ENCODE results near the gene CNIH3.

The CNIH3 gene

GRCh38 chr1:224721000-224721399 is 104.9 kb downstream of the CNIH3 start:
- H3K4me3 ChIP-seq (ENCODE audit: low read length), result no peak overlapping the region
- TF ChIP-seq ZNF274 (IDR thresholded peaks at IDR 0.05; ENCODE audit: low read depth, low read length), result no peak

DNA sequence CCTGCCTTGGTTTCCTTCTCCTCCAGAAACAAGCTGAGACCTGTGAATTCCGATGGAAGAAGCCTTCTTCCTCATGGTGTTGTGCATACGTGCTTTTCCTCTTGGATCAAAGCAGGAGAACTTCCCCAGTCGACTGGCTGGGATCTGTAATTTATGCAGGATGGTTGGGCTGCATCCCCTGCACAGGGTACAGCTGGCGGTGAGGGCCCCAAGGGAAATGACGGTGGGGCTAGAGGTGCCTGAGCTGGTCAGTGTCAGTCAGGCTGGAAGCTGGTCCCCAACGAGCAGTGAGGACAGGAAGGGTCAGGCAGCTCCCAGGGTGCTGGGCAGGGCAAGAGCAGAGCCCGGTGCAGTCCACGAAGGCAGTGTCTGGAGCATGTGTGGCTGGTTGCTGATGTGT is 106.7 kb downstream of the CNIH3 start:
- H3K4me3 ChIP-seq (ENCODE audit: low read length), result no peak overlapping the region
- no peak for TF ChIP-seq ZNF274 (IDR thresholded peaks at IDR 0.05; ENCODE audit: low read depth, low read length)

DNA sequence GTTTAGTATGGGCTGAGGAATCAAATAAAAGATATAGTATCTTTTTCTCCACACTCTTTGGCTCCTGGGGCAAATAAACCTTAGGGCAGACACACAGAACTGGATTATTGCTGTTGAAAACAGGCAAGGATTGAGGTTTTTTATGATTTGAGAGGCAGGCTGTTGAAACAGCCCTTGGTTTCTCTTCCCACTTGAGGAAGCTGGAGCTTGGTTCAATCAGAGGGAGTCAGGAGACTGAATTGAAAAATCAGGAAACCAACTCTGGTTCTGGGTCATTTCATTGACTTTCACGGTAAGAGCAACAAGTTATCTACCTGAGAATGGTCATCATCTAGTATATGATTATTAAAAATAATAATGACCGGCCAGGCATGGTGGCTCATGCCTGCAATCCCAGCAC is 108.4 kb downstream of the CNIH3 start:
- TF ChIP-seq ZNF274 (IDR thresholded peaks at IDR 0.05; ENCODE audit: low read depth, low read length), result no peak
- H3K4me3 ChIP-seq (ENCODE audit: low read length), result no peak overlapping the region

GRCh38 chr1:224726441-224727182 is 110.5 kb downstream of the CNIH3 start:
- TF ChIP-seq ZNF274 (IDR thresholded peaks at IDR 0.05; ENCODE audit: low read depth, low read length), result no peak
- no peak overlapping the region for H3K4me3 ChIP-seq (ENCODE audit: low read length)

DNA sequence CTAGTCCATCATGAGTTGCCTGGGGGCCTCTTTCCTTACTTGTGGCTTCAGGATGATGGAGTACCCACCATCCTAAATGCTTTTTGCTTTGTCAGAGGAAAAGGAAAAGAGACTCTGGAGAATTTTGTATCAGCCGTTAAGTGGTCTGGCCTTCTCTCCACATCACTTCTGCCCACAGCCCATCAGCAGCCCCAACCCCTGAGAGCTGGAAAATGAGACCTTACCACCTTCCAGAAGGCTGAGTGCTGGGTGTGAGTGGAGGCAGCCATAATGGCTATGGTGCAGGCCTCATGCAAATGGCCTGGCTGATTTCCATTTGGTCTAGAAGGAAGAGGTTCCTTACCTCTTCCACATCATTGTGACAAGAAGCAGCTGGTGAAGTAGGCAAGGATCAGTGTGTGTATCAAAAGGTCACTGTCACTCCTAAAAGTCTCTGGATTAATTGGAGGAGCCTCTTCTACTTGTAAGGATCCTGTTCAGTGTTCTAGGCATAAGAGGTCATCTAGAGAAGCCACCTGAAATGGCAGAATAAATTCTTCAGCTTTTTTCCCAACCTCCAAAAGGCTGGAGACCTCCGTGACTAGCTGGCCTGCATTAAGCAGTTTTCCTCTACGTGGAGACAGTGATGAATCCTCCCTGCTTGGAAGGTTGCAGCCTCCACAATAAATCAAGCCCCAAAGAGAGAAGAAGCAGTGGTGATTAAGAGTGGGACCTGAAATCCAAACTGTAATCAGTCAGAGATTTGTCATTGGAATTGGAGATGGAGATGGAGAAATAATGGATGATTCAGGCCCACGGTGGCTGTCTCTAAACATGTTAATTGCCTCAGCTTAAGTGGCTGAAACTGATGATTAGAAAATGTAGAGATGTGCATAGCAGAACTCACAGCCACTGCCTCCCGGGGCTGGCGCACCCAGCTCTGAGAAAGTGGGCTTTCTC is 111.5 kb downstream of the CNIH3 start:
- H3K4me3 ChIP-seq (ENCODE audit: low read length), result no peak overlapping the region
- TF ChIP-seq ZNF274 (IDR thresholded peaks at IDR 0.05; ENCODE audit: low read depth, low read length), result no peak

DNA sequence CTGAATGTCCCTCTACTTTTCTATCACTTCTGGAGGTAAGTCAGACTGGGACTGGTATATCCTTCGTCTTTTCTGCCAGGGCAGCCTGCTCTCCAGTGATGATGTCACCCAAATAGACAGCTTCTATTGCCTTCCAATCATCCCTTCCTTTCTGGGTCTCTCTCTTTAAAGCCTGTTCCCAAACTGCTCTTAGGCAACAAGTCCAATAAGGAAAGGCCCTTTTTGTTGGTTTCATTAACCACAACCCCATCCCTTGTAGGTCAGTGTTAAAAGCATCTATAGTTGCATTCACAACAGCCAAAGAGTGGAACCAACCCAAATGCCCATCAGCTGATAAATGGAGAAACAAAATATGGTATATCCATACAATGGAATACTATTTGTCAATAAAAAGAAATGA is 114.4 kb downstream of the CNIH3 start:
- TF ChIP-seq ZNF274 (IDR thresholded peaks at IDR 0.05; ENCODE audit: low read depth, low read length), result no peak
- H3K4me3 ChIP-seq (ENCODE audit: low read length), result no peak overlapping the region

DNA sequence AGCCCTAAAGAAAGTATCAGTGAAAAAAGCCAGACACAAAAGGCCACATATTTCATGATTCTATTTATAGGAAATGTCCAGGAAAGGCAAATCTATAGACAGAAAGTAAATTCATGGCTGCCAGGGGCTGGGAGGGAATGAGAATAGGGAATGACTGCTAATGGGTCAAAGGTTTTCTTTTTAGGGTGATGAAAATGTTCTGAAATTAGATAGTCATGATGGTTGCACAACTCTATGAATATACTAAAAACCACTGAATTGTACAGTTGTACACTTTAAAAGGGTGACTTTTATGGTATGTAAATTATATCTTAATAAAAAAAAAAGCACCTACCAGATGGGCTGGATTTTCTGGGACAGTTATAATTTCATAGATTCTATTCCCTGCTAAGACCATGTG is 114.8 kb downstream of the CNIH3 start:
- TF ChIP-seq ZNF274 (IDR thresholded peaks at IDR 0.05; ENCODE audit: low read depth, low read length), result no peak
- H3K4me3 ChIP-seq (ENCODE audit: low read length), result no peak overlapping the region

DNA sequence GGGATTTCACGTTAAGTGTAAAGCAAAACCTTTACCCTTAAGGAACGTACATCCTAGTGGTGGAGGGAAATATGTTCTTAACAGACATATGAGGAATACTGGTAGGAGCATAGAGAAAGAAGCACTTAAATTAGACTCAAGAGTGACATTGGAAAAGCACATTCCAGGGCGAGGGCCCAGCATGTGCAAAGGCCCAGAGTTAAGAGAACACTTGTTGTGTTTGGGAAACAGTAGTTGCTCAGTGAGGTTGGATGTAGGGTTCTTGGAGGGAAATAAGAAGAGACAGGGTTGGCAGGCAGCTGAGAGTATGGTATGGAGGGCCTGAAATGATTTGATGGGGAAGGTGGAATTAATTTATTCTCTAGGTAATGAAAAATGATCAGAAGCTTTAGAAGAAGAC is 115.5 kb downstream of the CNIH3 start:
- H3K4me3 ChIP-seq (ENCODE audit: low read length), result no peak overlapping the region
- TF ChIP-seq ZNF274 (IDR thresholded peaks at IDR 0.05; ENCODE audit: low read depth, low read length), result no peak

DNA sequence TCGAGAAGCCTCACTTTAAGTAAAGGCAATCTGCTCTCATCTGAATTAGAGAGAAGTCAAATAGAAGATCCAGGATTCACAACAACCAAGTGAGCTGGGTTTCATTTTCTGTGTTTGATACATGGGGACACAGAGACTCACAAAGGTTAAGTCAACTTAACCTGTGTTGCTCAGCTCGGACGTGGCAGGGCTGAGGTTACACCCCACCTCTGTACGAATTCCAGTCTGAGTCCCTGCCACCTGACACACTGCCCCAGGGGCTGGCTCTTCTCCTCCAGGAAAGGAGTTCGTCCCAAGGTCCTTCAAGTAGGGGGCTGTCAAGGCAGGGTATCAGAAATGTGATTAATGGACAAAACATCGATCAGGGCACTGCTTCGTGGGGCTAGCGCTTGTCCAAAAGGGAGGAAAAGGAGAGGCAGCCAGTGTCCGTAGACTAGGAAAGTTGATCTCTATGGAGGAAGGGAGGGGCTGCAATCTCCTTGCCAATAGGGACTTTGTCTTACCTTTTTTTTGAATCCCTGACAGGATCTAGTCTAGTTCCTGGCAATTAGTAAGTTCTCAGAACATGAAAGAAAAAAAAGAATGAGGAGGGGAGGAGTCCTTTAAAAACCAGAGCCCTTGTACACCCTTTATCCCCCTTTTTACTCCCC is 116.4 kb downstream of the CNIH3 start:
- no peak for TF ChIP-seq ZNF274 (IDR thresholded peaks at IDR 0.05; ENCODE audit: low read depth, low read length)
- H3K4me3 ChIP-seq (ENCODE audit: low read length), result no peak overlapping the region

DNA sequence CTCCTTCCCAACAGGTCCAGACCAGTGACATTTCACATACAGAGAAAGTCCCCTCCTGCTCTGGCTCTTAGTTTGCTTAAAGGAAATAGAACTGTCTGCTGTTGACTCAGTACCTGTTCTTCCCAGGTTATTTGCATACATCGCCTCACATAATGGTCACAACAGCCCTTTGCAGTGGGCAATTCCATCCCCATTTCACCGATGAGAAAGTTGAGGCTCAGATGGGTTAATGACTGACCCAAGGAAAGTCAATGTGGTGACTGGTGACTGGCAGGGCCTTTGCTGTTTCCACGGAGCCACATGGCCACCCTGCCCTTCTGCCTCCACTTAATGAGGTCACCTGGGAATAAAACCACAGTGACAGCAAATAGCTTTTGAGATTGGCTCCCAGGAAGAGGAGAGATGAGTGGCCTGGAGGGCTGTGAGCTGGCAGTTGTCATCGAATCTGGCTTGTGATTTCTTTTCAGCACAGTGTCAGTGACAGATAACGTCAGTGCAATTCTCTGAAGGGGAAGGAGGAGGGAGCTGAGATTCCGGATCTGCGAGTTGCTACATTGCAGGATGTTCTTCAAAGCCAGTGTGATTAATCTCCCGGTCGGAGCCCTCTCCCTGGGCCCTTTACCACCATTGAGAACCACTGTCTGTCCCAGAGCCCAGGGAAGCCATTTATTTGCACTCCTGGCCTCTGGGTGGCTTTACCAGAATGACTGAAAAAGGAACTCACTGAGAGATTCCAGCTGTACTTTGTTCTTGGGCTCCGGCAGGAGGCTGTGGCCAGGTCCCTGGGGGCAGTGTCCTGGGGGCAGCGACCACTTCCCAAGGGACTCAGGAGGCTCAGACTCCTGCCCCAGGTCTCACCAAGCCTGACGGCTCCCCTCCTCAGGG is 117.2 kb downstream of the CNIH3 start:
- TF ChIP-seq ZNF274 (IDR thresholded peaks at IDR 0.05; ENCODE audit: low read depth, low read length), result no peak

DNA sequence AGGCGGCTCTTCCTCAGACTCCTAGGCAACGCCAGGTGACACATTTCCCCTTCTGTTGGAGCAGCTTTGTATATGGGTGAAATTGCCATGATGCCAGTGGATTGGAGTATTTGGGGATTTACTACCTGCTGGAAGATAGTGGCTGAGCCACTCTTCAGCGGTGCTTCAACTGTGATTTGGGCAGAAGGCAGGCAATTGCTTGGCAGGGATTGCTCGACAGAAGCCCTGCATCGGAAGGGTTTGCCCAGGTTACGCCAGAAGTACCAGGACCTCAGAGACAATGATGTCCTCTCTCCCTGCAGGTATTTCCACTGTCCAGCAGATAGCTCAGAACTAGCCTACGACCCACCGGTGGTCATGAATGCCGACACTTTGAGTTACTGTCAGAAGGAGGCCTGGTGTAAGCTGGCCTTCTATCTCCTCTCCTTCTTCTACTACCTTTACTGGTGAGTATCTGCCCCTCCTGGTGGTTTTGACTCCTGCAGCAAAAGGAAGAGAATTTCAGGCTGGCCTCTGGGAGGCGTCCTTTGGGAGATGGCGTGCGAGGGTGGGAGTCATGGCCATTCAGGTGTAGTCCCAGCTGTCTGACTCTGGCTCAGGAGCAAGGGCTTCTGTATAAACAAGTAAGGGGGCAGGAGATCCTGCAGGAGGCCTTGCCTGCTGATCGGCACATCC is 118.3 kb downstream of the CNIH3 start:
- no peak for TF ChIP-seq ZNF274 (IDR thresholded peaks at IDR 0.05; ENCODE audit: low read depth, low read length)
- no peak overlapping the region for H3K4me3 ChIP-seq (ENCODE audit: low read length)

More for the DNA sequence above, 117.2 kb downstream of the CNIH3 start:
- H3K4me3 ChIP-seq (ENCODE audit: low read length), result no peak overlapping the region

GRCh38 chr1:224735159-224735558 is 119.0 kb downstream of the CNIH3 start:
- no peak for TF ChIP-seq ZNF274 (IDR thresholded peaks at IDR 0.05; ENCODE audit: low read depth, low read length)
- H3K4me3 ChIP-seq (ENCODE audit: low read length), result no peak overlapping the region

Measured in GM08714 (cell line).